HEK293 (cell line): ENCODE results near the gene CHRFAM7A.
"Not testable (repeated sequence)": the region's sequence is repeated elsewhere in the genome, so short reads cannot be mapped to it uniquely, and the experiment has no call there.

Source experiments
- ZNF239 ChIP-seq: fragments of 450-650 bp; formaldehyde crosslinking; IDR thresholded peaks from 2 replicates; pipeline ENCODE4 v1.5.1; 2016; ENCODE audit warnings: missing biosample characterization, missing genetic modification characterization
- TF ChIP-seq, protein P1 (sequence below): fragments of 450-650 bp; formaldehyde crosslinking; IDR thresholded peaks from 2 replicates; pipeline ENCODE4 v1.5.1; 2016; ENCODE audit warnings: missing biosample characterization, missing genetic modification characterization

GRCh38 chr15:30435878-30436277 lies 42.5 kb upstream of the CHRFAM7A start:
- TF ChIP-seq, protein P1, sequence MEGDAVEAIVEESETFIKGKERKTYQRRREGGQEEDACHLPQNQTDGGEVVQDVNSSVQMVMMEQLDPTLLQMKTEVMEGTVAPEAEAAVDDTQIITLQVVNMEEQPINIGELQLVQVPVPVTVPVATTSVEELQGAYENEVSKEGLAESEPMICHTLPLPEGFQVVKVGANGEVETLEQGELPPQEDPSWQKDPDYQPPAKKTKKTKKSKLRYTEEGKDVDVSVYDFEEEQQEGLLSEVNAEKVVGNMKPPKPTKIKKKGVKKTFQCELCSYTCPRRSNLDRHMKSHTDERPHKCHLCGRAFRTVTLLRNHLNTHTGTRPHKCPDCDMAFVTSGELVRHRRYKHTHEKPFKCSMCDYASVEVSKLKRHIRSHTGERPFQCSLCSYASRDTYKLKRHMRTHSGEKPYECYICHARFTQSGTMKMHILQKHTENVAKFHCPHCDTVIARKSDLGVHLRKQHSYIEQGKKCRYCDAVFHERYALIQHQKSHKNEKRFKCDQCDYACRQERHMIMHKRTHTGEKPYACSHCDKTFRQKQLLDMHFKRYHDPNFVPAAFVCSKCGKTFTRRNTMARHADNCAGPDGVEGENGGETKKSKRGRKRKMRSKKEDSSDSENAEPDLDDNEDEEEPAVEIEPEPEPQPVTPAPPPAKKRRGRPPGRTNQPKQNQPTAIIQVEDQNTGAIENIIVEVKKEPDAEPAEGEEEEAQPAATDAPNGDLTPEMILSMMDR (tag by site-specific recombination), result not testable (repeated sequence)
- not testable (repeated sequence) for TF ChIP-seq ZNF239
